GM12891 (cell line): ENCODE measurements around the gene THADA.

ENCODE experiments used
- POLR2A ChIP-seq: IDR thresholded peaks from 2 replicates; pipeline ENCODE4 v1.6.1; 2011; ENCODE audit warnings: low read depth, low read length, control low read depth
- POLR2AphosphoS5 ChIP-seq: IDR thresholded peaks from 2 replicates; pipeline ENCODE4 v1.6.1; 2011; ENCODE audit warnings: low read depth, low read length, control low read depth

DNA sequence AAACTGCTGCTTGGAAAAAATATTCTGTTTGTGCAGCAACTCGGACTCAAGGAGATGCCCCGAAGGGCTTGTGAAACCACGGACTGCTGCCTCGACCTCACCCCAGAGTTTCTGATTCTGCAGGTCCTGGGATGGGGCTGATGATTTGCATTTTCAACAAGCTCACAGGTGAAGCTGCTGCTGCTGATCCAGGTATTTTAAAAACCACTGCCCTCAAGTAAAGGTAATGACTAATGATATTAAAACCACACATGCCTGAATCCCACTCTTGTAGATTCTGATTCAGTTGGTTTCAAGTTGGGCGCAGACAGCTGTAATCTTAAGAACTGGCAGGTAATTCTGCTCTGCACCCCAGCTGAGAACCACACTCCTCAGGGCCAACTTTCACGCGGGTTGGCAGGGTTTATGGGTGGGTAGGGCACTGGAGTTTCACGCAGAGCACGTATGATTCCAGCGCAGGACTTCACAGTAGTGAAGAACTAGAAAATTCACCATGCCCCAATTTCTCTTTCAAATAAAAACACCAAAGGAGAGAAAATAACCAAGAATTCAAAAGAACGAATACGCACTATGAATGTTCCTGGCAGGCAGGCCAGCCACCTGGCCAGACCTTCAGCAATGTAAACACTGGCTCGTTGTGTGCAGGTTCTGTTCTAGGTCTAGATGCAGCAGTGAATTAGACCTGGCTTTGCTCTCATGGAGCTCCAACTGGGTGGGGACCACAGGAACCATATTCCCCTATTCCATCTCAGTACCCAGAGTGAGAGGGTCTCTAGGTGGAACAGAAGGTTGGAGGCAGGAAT lies 294.9 kb downstream of the THADA start:
- TF ChIP-seq POLR2A: no peak
- TF ChIP-seq POLR2AphosphoS5: no peak
